Naive thymus-derived CD8-positive, alpha-beta T cell (primary cell): ENCODE measurements around the gene TBX5. TPM values are rescaled to one million over a fixed set of nuclear protein-coding genes. Genes with fewer than 3 reads are reported as not detected.
"Not testable (repeated sequence)": the region's sequence is repeated elsewhere in the genome, so short reads cannot be mapped to it uniquely, and the experiment has no call there.

Source experiments
- ATAC-seq, 2 donors: fragments of 150-1000 bp; cut with Tn5 transposase in 1 of 2; sonication (Bioruptor Pico), chemical (Tn5 transposase) in 1 of 2; 1 replicate in 1 of 2; 2 replicates in 1 of 2; pipeline ENCODE4 v1.10.0; 2021; ENCODE audit warnings: mild to moderate bottlenecking in 2 of 2, moderate library complexity in 2 of 2
- POLR2A ChIA-PET: fragments of 350-600 bp; sonication (Branson Sonifier 250); formaldehyde crosslinking; loops from one replicate; lab custom pipeline; 2021; ENCODE audit warnings: antibody characterized with exemption; lab: Charles Lee
- DNase-seq, 10 donors: peaks; one replicate each; pipeline versions ENCODE4 v3.0.0 to v3.0.0-alpha.2; 2020 to 2022
- H3K27ac Mint-ChIP-seq, 10 donors: one replicate each; pipeline ENCODE4 v1.8.0; 2020 to 2022; ENCODE audit warnings: mild to moderate bottlenecking in 10 of 10, mixed read lengths in 10 of 10, moderate library complexity in 4 of 10, inconsistent platforms in 1 of 10
- H3K27me3 Mint-ChIP-seq, 5 donors: one replicate each; pipeline ENCODE4 v1.8.0; 2021 to 2022; ENCODE audit warnings: mixed read lengths in 5 of 5
- H3K36me3 Mint-ChIP-seq, 3 donors: one replicate each; pipeline ENCODE4 v1.8.0; 2020 to 2022; ENCODE audit warnings: mixed read lengths in 3 of 3, mild to moderate bottlenecking in 2 of 3, inconsistent platforms in 1 of 3
- H3K4me1 Mint-ChIP-seq, 4 donors: one replicate each; pipeline ENCODE4 v1.8.0; 2021 to 2022; ENCODE audit warnings: mixed read lengths in 4 of 4
- H3K4me3 Mint-ChIP-seq, 10 donors: one replicate each; pipeline ENCODE4 v1.8.0; 2020 to 2022; ENCODE audit warnings: mild to moderate bottlenecking in 10 of 10, mixed read lengths in 10 of 10, moderate library complexity in 6 of 10, inconsistent platforms in 1 of 10
- H3K9me3 Mint-ChIP-seq, 9 donors: one replicate each; pipeline ENCODE4 v1.8.0; 2020 to 2022; ENCODE audit warnings: mixed read lengths in 9 of 9, mild to moderate bottlenecking in 3 of 9, inconsistent platforms in 1 of 9, moderate library complexity in 1 of 9
- polyA plus RNA-seq, 3 donors: library from polyadenylated mRNA; unstranded; fragments of 300-500 nt; fragmentation: Illumina TruSeq; gene quantifications; one replicate each; pipeline ENCODE4 v1.2.3, GENCODE V29; 2021
- total RNA-seq, 8 experiments: library from RNA in 2 of 8; stranded (reverse) in 2 of 8; gene quantifications; one replicate each; pipeline ENCODE4 v1.2.3 and lab custom pipeline; 2021 to 2026

Gene TBX5
- total and polyA plus RNA-seq, 5 experiments from 2014 or later: not detected

GRCh38 chr12:114391088-114391487, 14.9 kb downstream of the TBX5 start:
- H3K36me3 Mint-ChIP-seq: no peaks in the 10 kb centered on the region
- peaks cover 0 to 2% (median 0%) of the 10 kb centered on the region in 9 donors for H3K9me3 Mint-ChIP-seq
- H3K27me3 Mint-ChIP-seq: peaks cover 29 to 62% (median 48%) of the 10 kb centered on the region in 5 donors
- ATAC-seq (no peak), DNase-seq (no peak)
- no peak overlapping the region for H3K27ac Mint-ChIP-seq
- H3K4me1 Mint-ChIP-seq: peaks cover 0 to 4% (median 0%) of the 10 kb centered on the region in 4 donors
- POLR2A ChIA-PET: no interaction called here
- H3K4me3 Mint-ChIP-seq: no peak overlapping the region

- H3K36me3 Mint-ChIP-seq: no peaks in the 10 kb centered on the region
- no peak overlapping the region for H3K27ac Mint-ChIP-seq
- ATAC-seq: no peak
- peaks cover 0 to 2% (median 0%) of the 10 kb centered on the region in 4 donors for H3K4me1 Mint-ChIP-seq
- peaks cover 0 to 9% (median 0%) of the 10 kb centered on the region in 9 donors for H3K9me3 Mint-ChIP-seq
- peaks cover 6 to 36% (median 20%) of the 10 kb centered on the region in 5 donors for H3K27me3 Mint-ChIP-seq
- H3K4me3 Mint-ChIP-seq: no peak overlapping the region
- POLR2A ChIA-PET: no interaction called here
- no peak for DNase-seq
These were observed 21.2 kb downstream of the TBX5 start for GRCh38 chr12:114384739-114385138.

GRCh38 chr12:114381177-114381576, 24.8 kb downstream of the TBX5 start:
- ATAC-seq (no peak), DNase-seq (no peak)
- Mint-ChIP-seq H3K27ac (no peak overlapping the region), H3K27me3 (peaks cover 8 to 40% (median 25%) of the 10 kb centered on the region in 5 donors), H3K9me3 (peaks cover 0 to 9% (median 0%) of the 10 kb centered on the region in 9 donors), H3K4me1 (peaks cover 0 to 2% (median 0%) of the 10 kb centered on the region in 4 donors), H3K36me3 (no peaks in the 10 kb centered on the region), H3K4me3 (no peak overlapping the region)
- POLR2A ChIA-PET: no interaction called here

- no peak for DNase-seq
- no peaks in the 10 kb centered on the region for H3K36me3 Mint-ChIP-seq
These were observed 34.2 kb downstream of the TBX5 start for GRCh38 chr12:114371733-114372132.

GRCh38 chr12:114371250-114371649, 34.7 kb downstream of the TBX5 start:
- H3K4me1 Mint-ChIP-seq: no peaks in the 10 kb centered on the region
- H3K4me3 Mint-ChIP-seq: no peak overlapping the region
- POLR2A ChIA-PET: no interaction called here
- ATAC-seq (no peak), DNase-seq (no peak)
- peaks cover 7 to 17% (median 11%) of the 10 kb centered on the region in 5 donors for H3K27me3 Mint-ChIP-seq
- no peaks in the 10 kb centered on the region for H3K36me3 Mint-ChIP-seq
- H3K9me3 Mint-ChIP-seq: peaks cover 0 to 12% (median 1%) of the 10 kb centered on the region in 9 donors
- H3K27ac Mint-ChIP-seq: no peak overlapping the region

More at GRCh38 chr12:114371733-114372132, 34.2 kb downstream of the TBX5 start:
- H3K9me3 Mint-ChIP-seq: peaks cover 0 to 12% (median 0%) of the 10 kb centered on the region in 9 donors
- H3K4me1 Mint-ChIP-seq: no peaks in the 10 kb centered on the region
- POLR2A ChIA-PET: no interaction called here
- no peak overlapping the region for H3K27ac Mint-ChIP-seq
- ATAC-seq: no peak
- H3K27me3 Mint-ChIP-seq: peaks cover 9 to 18% (median 12%) of the 10 kb centered on the region in 5 donors
- H3K4me3 Mint-ChIP-seq: no peak overlapping the region

- POLR2A ChIA-PET: no interaction called here
- Mint-ChIP-seq H3K27ac (no peak overlapping the region), H3K4me1 (no peaks in the 10 kb centered on the region), H3K27me3 (peaks cover 0 to 5% (median 3%) of the 10 kb centered on the region in 5 donors), H3K4me3 (no peak overlapping the region), H3K36me3 (no peaks in the 10 kb centered on the region), H3K9me3 (peaks cover 0 to 14% (median 4%) of the 10 kb centered on the region in 9 donors)
- ATAC-seq (no peak), DNase-seq (no peak)
These were observed 37.1 kb downstream of the TBX5 start for GRCh38 chr12:114368685-114369452.

- Mint-ChIP-seq H3K4me3 (no peak overlapping the region), H3K27me3 (peaks cover 1 to 12% (median 8%) of the 10 kb centered on the region in 5 donors), H3K9me3 (peaks cover 2 to 14% (median 9%) of the 10 kb centered on the region in 9 donors), H3K4me1 (no peaks in the 10 kb centered on the region), H3K36me3 (no peaks in the 10 kb centered on the region), H3K27ac (peak overlapping the region in 1 of 10 donors; percentile 31)
- no peak for DNase-seq
- POLR2A ChIA-PET: no interaction called here
- no peak for ATAC-seq
These were observed 44.0 kb downstream of the TBX5 start for GRCh38 chr12:114361992-114362391.

- DNase-seq: no peak
- Mint-ChIP-seq H3K4me1 (no peaks in the 10 kb centered on the region), H3K27ac (no peak overlapping the region), H3K36me3 (peaks cover 0 to 2% (median 0%) of the 10 kb centered on the region in 3 donors), H3K9me3 (peaks cover 2 to 14% (median 9%) of the 10 kb centered on the region in 9 donors), H3K4me3 (no peak overlapping the region), H3K27me3 (peaks cover 1 to 13% (median 9%) of the 10 kb centered on the region in 5 donors)
- no peak for ATAC-seq
- POLR2A ChIA-PET: no interaction called here
These were observed 44.4 kb downstream of the TBX5 start for GRCh38 chr12:114361545-114361944.

GRCh38 chr12:114360485-114360884, 45.5 kb downstream of the TBX5 start:
- H3K4me3 Mint-ChIP-seq: no peak overlapping the region
- ATAC-seq (no peak), DNase-seq (no peak)
- POLR2A ChIA-PET: no interaction called here
- H3K27ac Mint-ChIP-seq: no peak overlapping the region
- H3K27me3 Mint-ChIP-seq: peaks cover 1 to 22% (median 13%) of the 10 kb centered on the region in 5 donors
- no peaks in the 10 kb centered on the region for H3K4me1 Mint-ChIP-seq
- peaks cover 0 to 7% (median 0%) of the 10 kb centered on the region in 3 donors for H3K36me3 Mint-ChIP-seq
- peaks cover 0 to 14% (median 6%) of the 10 kb centered on the region in 9 donors for H3K9me3 Mint-ChIP-seq

- H3K27me3 Mint-ChIP-seq: peaks cover 8 to 40% (median 12%) of the 10 kb centered on the region in 5 donors
- POLR2A ChIA-PET: no interaction called here
- H3K27ac Mint-ChIP-seq: no peak overlapping the region
- ATAC-seq: no peak
- H3K4me3 Mint-ChIP-seq: no peak overlapping the region
- no peaks in the 10 kb centered on the region for H3K4me1 Mint-ChIP-seq
- H3K9me3 Mint-ChIP-seq: peaks cover 0 to 14% (median 6%) of the 10 kb centered on the region in 9 donors
- peaks cover 0 to 7% (median 0%) of the 10 kb centered on the region in 3 donors for H3K36me3 Mint-ChIP-seq
- no peak for DNase-seq
These were observed 50.4 kb downstream of the TBX5 start for GRCh38 chr12:114355389-114356088.

- peaks cover 2 to 17% (median 8%) of the 10 kb centered on the region in 5 donors for H3K27me3 Mint-ChIP-seq
- DNase-seq, ATAC-seq, H3K27ac Mint-ChIP-seq, POLR2A ChIA-PET, H3K4me3 Mint-ChIP-seq, H3K36me3 Mint-ChIP-seq, H3K4me1 Mint-ChIP-seq, H3K9me3 Mint-ChIP-seq: not testable (repeated sequence)
These were observed 56.7 kb downstream of the TBX5 start for GRCh38 chr12:114349239-114349638.

GRCh38 chr12:114347861-114348260, 58.1 kb downstream of the TBX5 start:
- POLR2A ChIA-PET: no interaction called here
- peaks cover 3 to 26% (median 6%) of the 10 kb centered on the region in 5 donors for H3K27me3 Mint-ChIP-seq

GRCh38 chr12:114344831-114345230, 61.1 kb downstream of the TBX5 start:
- Mint-ChIP-seq H3K27ac (no peak overlapping the region), H3K4me3 (no peak overlapping the region), H3K9me3 (peaks cover 0 to 3% (median 0%) of the 10 kb centered on the region in 9 donors), H3K27me3 (peaks cover 6 to 19% (median 12%) of the 10 kb centered on the region in 5 donors), H3K36me3 (no peaks in the 10 kb centered on the region), H3K4me1 (no peaks in the 10 kb centered on the region)
- POLR2A ChIA-PET: no interaction called here
- no peak for ATAC-seq
- no peak for DNase-seq

More at GRCh38 chr12:114347861-114348260, 58.1 kb downstream of the TBX5 start:
- Mint-ChIP-seq H3K4me3 (no peak overlapping the region), H3K27ac (no peak overlapping the region), H3K36me3 (no peaks in the 10 kb centered on the region), H3K9me3 (peaks cover 0 to 2% (median 0%) of the 10 kb centered on the region in 9 donors), H3K4me1 (no peaks in the 10 kb centered on the region)
- DNase-seq (no peak), ATAC-seq (no peak)
